ENCODE data around the gene GNPTAB.

GRCh38 chr12:101850199-101850598 is 19.4 kb upstream of the GNPTAB start:
- TF ChIP-seq CTCF (IDR thresholded peaks at IDR 0.05) (no peak), EP300 (IDR thresholded peaks at IDR 0.05) (no peak)

Data from tibial nerve (tissue), 4 donors.